ENCODE results near the gene KCNJ1.

GRCh38 chr11:128862908-128863660 lies 4.0 kb downstream of the KCNJ1 start:
- TF ChIP-seq, protein P1, sequence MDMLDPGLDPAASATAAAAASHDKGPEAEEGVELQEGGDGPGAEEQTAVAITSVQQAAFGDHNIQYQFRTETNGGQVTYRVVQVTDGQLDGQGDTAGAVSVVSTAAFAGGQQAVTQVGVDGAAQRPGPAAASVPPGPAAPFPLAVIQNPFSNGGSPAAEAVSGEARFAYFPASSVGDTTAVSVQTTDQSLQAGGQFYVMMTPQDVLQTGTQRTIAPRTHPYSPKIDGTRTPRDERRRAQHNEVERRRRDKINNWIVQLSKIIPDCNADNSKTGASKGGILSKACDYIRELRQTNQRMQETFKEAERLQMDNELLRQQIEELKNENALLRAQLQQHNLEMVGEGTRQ (IDR thresholded peaks at IDR 0.05; ENCODE audit: borderline replicate concordance, low read depth, low read length): no peak
- TF ChIP-seq NRF1 (conservative IDR thresholded peaks at IDR 0.05; ENCODE audit: low read depth, low read length) (no peak), SREBF1 (IDR thresholded peaks at IDR 0.05; ENCODE audit: low read length) (no peak), MTA3 (IDR thresholded peaks at IDR 0.05; ENCODE audit: borderline replicate concordance, low read length) (no peak), CTCF (IDR thresholded peaks at IDR 0.05 in 2 of 3, conservative IDR thresholded peaks at IDR 0.05 in 1 of 3; ENCODE audit: control insufficient read depth in 2 of 3, extremely low read depth in 1 of 3, insufficient read depth in 1 of 3, low read depth in 3 of 3, low read length in 3 of 3) (no peak), POLR2A (IDR thresholded peaks at IDR 0.05; ENCODE audit: low read depth, low read length) (no peak), SIN3A (IDR thresholded peaks at IDR 0.05; ENCODE audit: low read depth, low read length) (no peak)

All from GM12878 (cell line).